GM21717 (cell line): Measurements from ENCODE around the gene PON1.

Source experiments
- ATAC-seq: cut with Tn5 transposase; IDR thresholded peaks from one replicate; pipeline ENCODE4 v1.9.1; 2021; ENCODE audit warnings: mild to moderate bottlenecking, moderate library complexity; ENCODE audit not compliant: unreplicated experiment

Gene PON1

GRCh38 chr7:95324431-95324830, at the start of gene PON1:
PON1 (minus strand) TSS chr7:95324532; CDS start chr7:95324475, 57 bp downstream.
- no peak for ATAC-seq

GRCh38 chr7:95373323-95373722, 49.0 kb upstream of the PON1 start:
- ATAC-seq, result no peak

GRCh38 chr7:95368235-95368634, 43.9 kb upstream of the PON1 start:
- ATAC-seq, result no peak

GRCh38 chr7:95367606-95368005, 43.3 kb upstream of the PON1 start:
- no peak for ATAC-seq

GRCh38 chr7:95365151-95365550, 40.8 kb upstream of the PON1 start:
- ATAC-seq, result no peak

- ATAC-seq, result no peak
Observed at GRCh38 chr7:95357623-95358022, 33.3 kb upstream of the PON1 start.

GRCh38 chr7:95342642-95343307, 18.4 kb upstream of the PON1 start:
- no peak for ATAC-seq

GRCh38 chr7:95342029-95342428, 17.7 kb upstream of the PON1 start:
- no peak for ATAC-seq

GRCh38 chr7:95340491-95340890, 16.2 kb upstream of the PON1 start:
- no peak for ATAC-seq

GRCh38 chr7:95338832-95339231, 14.5 kb upstream of the PON1 start:
- ATAC-seq, result no peak

GRCh38 chr7:95335093-95335492, 10.8 kb upstream of the PON1 start:
- no peak for ATAC-seq

GRCh38 chr7:95334447-95334846, 10.1 kb upstream of the PON1 start:
- ATAC-seq, result no peak

- ATAC-seq, result peak; percentile 28
Observed at GRCh38 chr7:95330961-95331337, 6.6 kb upstream of the PON1 start.

- peak; percentile 96 for ATAC-seq
Observed at GRCh38 chr7:95330204-95330960, 6.0 kb upstream of the PON1 start.

- ATAC-seq, result no peak
Observed at GRCh38 chr7:95327356-95327755, 3.0 kb upstream of the PON1 start.

- ATAC-seq, result no peak
Observed at GRCh38 chr7:95323410-95324129, 762 bp downstream of the PON1 start.

- ATAC-seq, result no peak
Observed at GRCh38 chr7:95322854-95323253, 1.5 kb downstream of the PON1 start.

GRCh38 chr7:95322396-95322795, 1.9 kb downstream of the PON1 start:
- no peak for ATAC-seq

- no peak for ATAC-seq
Observed at GRCh38 chr7:95321720-95322119, 2.6 kb downstream of the PON1 start.

- ATAC-seq, result no peak
Observed at GRCh38 chr7:95320651-95321050, 3.7 kb downstream of the PON1 start.

GRCh38 chr7:95319570-95319969, 4.8 kb downstream of the PON1 start:
- no peak for ATAC-seq
